OCI-LY1 (cell line): ENCODE data around the gene ANKS1A.
"Not testable (repeated sequence)": the region's sequence is repeated elsewhere in the genome, so short reads cannot be mapped to it uniquely, and the experiment has no call there.

Experiments
- H2AFZ ChIP-seq: fragments of 200-600 bp; sonication (generic), shearing (Covaris generic); 2 replicates; pipeline ENCODE4 v1.6.0; 2014; ENCODE audit warnings: antibody characterized with exemption, mild to moderate bottlenecking, low read length
- H3F3A ChIP-seq: fragments of 200-600 bp; sonication (generic), shearing (Covaris generic); 2 replicates; pipeline ENCODE4 v1.6.0; 2014; ENCODE audit warnings: mild to moderate bottlenecking, antibody characterized with exemption, low read length, moderate library complexity; ENCODE audit not compliant: insufficient read depth
- H3K27ac ChIP-seq: fragments of 200-600 bp; sonication (generic); 2 replicates; pipeline ENCODE4 v1.5.1; 2014; ENCODE audit warnings: low read length, mixed run types, mild to moderate bottlenecking, low read depth; ENCODE audit not compliant: poor library complexity, severe bottlenecking
- H3K27me3 ChIP-seq: fragments of 200-600 bp; sonication (generic); 2 replicates; pipeline ENCODE4 v1.6.0; 2014; ENCODE audit warnings: antibody characterized with exemption, mild to moderate bottlenecking, low read length, moderate library complexity; ENCODE audit not compliant: insufficient read depth
- H3K36me3 ChIP-seq: fragments of 200-600 bp; sonication (generic); 2 replicates; pipeline ENCODE4 v1.6.1; 2014; ENCODE audit warnings: mild to moderate bottlenecking, antibody characterized with exemption, low read length, moderate library complexity, mixed read lengths; ENCODE audit not compliant: insufficient read depth
- H3K4me1 ChIP-seq: fragments of 200-600 bp; sonication (generic); 2 replicates; pipeline ENCODE4 v1.5.1; 2014; ENCODE audit warnings: mild to moderate bottlenecking, low read length, moderate library complexity; ENCODE audit not compliant: insufficient read depth, severe bottlenecking
- H3K4me2 ChIP-seq: fragments of 200-600 bp; sonication (generic), shearing (Covaris generic); 2 replicates; pipeline ENCODE4 v1.6.1; 2014; ENCODE audit warnings: low read length
- H3K4me3 ChIP-seq: fragments of 200-600 bp; sonication (generic); 2 replicates; pipeline ENCODE4 v1.5.1; 2014; ENCODE audit warnings: low read length, low read depth, mild to moderate bottlenecking, mixed read lengths; ENCODE audit not compliant: poor library complexity, severe bottlenecking
- H3K79me2 ChIP-seq: fragments of 200-600 bp; shearing (Covaris generic); 2 replicates; pipeline ENCODE4 v1.6.1; 2016; ENCODE audit warnings: mixed run types, low read length, mixed read lengths; ENCODE audit not compliant: insufficient read depth
- H3K9ac ChIP-seq: fragments of 200-600 bp; sonication (generic), shearing (Covaris generic); 2 replicates; pipeline ENCODE4 v1.6.1; 2014; ENCODE audit warnings: mild to moderate bottlenecking, low read length, mixed read lengths
- H3K9me2 ChIP-seq: fragments of 200-600 bp; sonication (generic), shearing (Covaris generic); 2 replicates; pipeline ENCODE4 v1.6.1; 2014; ENCODE audit warnings: low read depth, mild to moderate bottlenecking, low read length, mixed read lengths
- H3K9me3 ChIP-seq: fragments of 200-600 bp; shearing (Covaris generic); 2 replicates; pipeline ENCODE4 v1.6.1; 2014; ENCODE audit warnings: low read length, mixed read lengths
- H4K20me1 ChIP-seq: fragments of 200-600 bp; sonication (generic), shearing (Covaris generic); 2 replicates; pipeline ENCODE4 v1.6.0; 2016; ENCODE audit warnings: mild to moderate bottlenecking, low read length; ENCODE audit not compliant: insufficient read depth
- EZH2 ChIP-seq: fragments of 200-600 bp; sonication (generic), shearing (Covaris generic); IDR thresholded peaks from 2 replicates; pipeline ENCODE4 v1.8.0; 2017; ENCODE audit warnings: borderline replicate concordance, mixed run types, mild to moderate bottlenecking, antibody characterized with exemption, low read length, moderate library complexity, mixed read lengths
- TF ChIP-seq, protein P1 (sequence below): fragments of 200-600 bp; sonication (generic), shearing (Covaris generic); IDR thresholded peaks from 2 replicates; pipeline ENCODE4 v1.5.1; 2017; ENCODE audit warnings: mild to moderate bottlenecking, antibody characterized with exemption, low read length, moderate library complexity, mixed read lengths

ANKS1A gene

GRCh38 chr6:34999962-35000361, 110.9 kb downstream of the ANKS1A start:
- not testable (repeated sequence) for H3K4me1 ChIP-seq, H3K9ac ChIP-seq, H3K27me3 ChIP-seq, H3F3A ChIP-seq, H3K79me2 ChIP-seq, H3K4me3 ChIP-seq, H3K9me3 ChIP-seq, H2AFZ ChIP-seq, H4K20me1 ChIP-seq, H3K27ac ChIP-seq, H3K4me2 ChIP-seq, H3K9me2 ChIP-seq
- H3K36me3 ChIP-seq: peaks cover 14% of the 10 kb centered on the region

DNA sequence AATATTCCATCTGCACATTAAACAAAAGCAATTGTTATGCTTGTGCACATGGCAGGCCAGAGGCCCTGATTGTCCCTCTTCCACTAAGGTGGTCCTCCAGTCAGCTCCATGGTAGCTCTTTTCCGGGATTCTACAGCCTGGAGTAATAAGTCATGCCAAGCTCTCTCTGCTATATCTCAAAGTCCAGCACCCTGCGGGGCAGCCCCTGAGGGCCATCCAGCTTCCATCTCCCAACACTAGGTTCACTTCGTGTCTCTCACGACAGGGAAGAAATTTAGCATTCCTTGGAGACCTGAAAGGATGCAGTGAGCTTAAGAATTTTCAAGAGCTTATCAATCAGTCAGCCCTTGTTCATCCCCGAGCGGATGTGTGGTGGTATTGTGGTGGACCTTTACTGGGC, 112.3 kb downstream of the ANKS1A start:
- not testable (repeated sequence) for H3K4me2 ChIP-seq, H3K27me3 ChIP-seq, H3K27ac ChIP-seq, H3F3A ChIP-seq, H3K9me3 ChIP-seq, H3K9ac ChIP-seq, H2AFZ ChIP-seq, H4K20me1 ChIP-seq, H3K4me1 ChIP-seq, H3K79me2 ChIP-seq, H3K9me2 ChIP-seq, H3K4me3 ChIP-seq
- H3K36me3 ChIP-seq: peaks cover 13% of the 10 kb centered on the region

DNA sequence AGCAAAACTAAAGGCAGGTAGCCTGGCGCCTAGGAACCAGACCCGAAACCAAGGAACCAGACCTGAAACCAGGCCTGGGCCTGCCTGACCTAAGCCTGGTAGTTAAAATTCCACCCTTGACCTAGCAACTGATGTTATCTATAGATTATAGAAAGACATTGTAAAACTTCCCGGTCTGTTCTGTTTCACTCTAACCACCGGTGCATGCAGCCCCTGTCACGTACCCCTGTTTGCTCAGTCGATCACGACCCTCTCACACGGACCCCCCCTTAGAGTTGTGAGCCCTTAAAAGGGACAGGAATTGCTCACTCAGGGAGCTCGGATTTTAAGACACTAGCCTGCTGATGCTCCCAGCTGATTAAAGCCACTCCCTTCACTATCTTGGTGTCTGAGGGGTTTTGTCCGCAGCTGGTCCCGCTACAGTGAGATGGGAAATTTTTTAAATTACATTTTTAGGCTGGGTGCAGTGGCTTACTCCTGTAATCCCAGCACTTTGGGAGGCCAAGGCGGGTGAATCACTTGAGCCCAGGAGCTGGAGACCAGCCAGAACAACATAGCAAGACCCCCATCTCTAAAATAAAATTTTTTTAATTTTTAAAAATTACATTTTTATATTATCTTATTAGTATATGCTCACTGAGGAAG, 115.0 kb downstream of the ANKS1A start:
- H4K20me1 ChIP-seq, H3K9me3 ChIP-seq: not testable (repeated sequence)

GRCh38 chr6:35007016-35007415, 118.0 kb downstream of the ANKS1A start:
- peaks cover 5% of the 10 kb centered on the region for H3K36me3 ChIP-seq
- no peaks in the 10 kb centered on the region for H3K27me3 ChIP-seq
- no peaks in the 10 kb centered on the region for H4K20me1 ChIP-seq
- no peak overlapping the region for H3K9ac ChIP-seq
- no peak overlapping the region for H3K27ac ChIP-seq
- TF ChIP-seq, protein P1, sequence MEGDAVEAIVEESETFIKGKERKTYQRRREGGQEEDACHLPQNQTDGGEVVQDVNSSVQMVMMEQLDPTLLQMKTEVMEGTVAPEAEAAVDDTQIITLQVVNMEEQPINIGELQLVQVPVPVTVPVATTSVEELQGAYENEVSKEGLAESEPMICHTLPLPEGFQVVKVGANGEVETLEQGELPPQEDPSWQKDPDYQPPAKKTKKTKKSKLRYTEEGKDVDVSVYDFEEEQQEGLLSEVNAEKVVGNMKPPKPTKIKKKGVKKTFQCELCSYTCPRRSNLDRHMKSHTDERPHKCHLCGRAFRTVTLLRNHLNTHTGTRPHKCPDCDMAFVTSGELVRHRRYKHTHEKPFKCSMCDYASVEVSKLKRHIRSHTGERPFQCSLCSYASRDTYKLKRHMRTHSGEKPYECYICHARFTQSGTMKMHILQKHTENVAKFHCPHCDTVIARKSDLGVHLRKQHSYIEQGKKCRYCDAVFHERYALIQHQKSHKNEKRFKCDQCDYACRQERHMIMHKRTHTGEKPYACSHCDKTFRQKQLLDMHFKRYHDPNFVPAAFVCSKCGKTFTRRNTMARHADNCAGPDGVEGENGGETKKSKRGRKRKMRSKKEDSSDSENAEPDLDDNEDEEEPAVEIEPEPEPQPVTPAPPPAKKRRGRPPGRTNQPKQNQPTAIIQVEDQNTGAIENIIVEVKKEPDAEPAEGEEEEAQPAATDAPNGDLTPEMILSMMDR: no peak
- TF ChIP-seq EZH2: no peak
- H3F3A ChIP-seq: no peaks in the 10 kb centered on the region
- no peak overlapping the region for H3K4me2 ChIP-seq
- H3K4me3 ChIP-seq: no peak overlapping the region
- no peaks in the 10 kb centered on the region for H3K4me1 ChIP-seq
- no peaks in the 10 kb centered on the region for H3K9me3 ChIP-seq
- H3K9me2 ChIP-seq: no peaks in the 10 kb centered on the region
- no peaks in the 10 kb centered on the region for H3K79me2 ChIP-seq
- no peak overlapping the region for H2AFZ ChIP-seq

More for the DNA sequence above, 115.0 kb downstream of the ANKS1A start:
- not testable (repeated sequence) for H3K79me2 ChIP-seq, H3K9me2 ChIP-seq, H3K9ac ChIP-seq, H3F3A ChIP-seq, H3K4me1 ChIP-seq, H3K4me2 ChIP-seq, H3K4me3 ChIP-seq, H3K27ac ChIP-seq, H3K27me3 ChIP-seq, H2AFZ ChIP-seq, H3K36me3 ChIP-seq
